NB4 (cell line): ENCODE measurements around the gene TSEN34.
"Not testable (repeated sequence)": the region's sequence is repeated elsewhere in the genome, so short reads cannot be mapped to it uniquely, and the experiment has no call there.

ENCODE experiments used
- MYC ChIP-seq: IDR thresholded peaks from 2 replicates; pipeline ENCODE4 v1.6.1; 2011; ENCODE audit warnings: low read depth, low read length
- TF ChIP-seq, protein P1 (sequence below): IDR thresholded peaks from one replicate; pipeline ENCODE4 v1.5.1; 2012; ENCODE audit warnings: low read depth, low read length

DNA sequence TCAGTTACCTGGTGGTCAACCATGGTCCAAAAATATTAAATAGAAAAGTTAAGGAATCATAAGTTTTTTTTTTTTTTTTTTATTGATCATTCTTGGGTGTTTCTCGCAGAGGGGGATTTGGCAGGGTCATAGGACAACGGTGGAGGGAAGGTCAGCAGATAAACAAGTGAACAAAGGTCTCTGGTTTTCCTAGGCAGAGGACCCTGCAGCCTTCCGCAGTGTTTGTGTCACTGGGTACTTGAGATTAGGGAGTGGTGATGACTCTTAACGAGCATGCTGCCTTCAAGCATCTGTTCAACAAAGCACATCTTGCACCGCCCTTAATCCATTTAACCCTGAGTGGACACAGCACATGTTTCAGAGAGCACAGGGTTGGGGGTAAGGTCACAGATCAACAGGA is 23.1 kb downstream of the TSEN34 start:
- TF ChIP-seq, protein P1, sequence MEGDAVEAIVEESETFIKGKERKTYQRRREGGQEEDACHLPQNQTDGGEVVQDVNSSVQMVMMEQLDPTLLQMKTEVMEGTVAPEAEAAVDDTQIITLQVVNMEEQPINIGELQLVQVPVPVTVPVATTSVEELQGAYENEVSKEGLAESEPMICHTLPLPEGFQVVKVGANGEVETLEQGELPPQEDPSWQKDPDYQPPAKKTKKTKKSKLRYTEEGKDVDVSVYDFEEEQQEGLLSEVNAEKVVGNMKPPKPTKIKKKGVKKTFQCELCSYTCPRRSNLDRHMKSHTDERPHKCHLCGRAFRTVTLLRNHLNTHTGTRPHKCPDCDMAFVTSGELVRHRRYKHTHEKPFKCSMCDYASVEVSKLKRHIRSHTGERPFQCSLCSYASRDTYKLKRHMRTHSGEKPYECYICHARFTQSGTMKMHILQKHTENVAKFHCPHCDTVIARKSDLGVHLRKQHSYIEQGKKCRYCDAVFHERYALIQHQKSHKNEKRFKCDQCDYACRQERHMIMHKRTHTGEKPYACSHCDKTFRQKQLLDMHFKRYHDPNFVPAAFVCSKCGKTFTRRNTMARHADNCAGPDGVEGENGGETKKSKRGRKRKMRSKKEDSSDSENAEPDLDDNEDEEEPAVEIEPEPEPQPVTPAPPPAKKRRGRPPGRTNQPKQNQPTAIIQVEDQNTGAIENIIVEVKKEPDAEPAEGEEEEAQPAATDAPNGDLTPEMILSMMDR: not testable (repeated sequence)
- TF ChIP-seq MYC: not testable (repeated sequence)
